GM12874 (cell line): ENCODE results near the gene ZDHHC14.

Source experiments
- CTCF ChIP-seq: IDR thresholded peaks from 2 replicates; pipeline ENCODE4 v1.5.1; 2011; ENCODE audit warnings: low read depth, mild to moderate bottlenecking, control low read depth, low read length, moderate library complexity; ENCODE audit not compliant: insufficient read depth

ZDHHC14 gene

GRCh38 chr6:157554747-157555146, 173.8 kb downstream of the ZDHHC14 start:
- no peak for TF ChIP-seq CTCF

- no peak for TF ChIP-seq CTCF
Measured at GRCh38 chr6:157555455-157556143, 174.6 kb downstream of the ZDHHC14 start.

GRCh38 chr6:157556144-157556645, 175.2 kb downstream of the ZDHHC14 start:
- TF ChIP-seq CTCF, result no peak

GRCh38 chr6:157556671-157557430, 175.9 kb downstream of the ZDHHC14 start:
- no peak for TF ChIP-seq CTCF

- no peak for TF ChIP-seq CTCF
Measured at GRCh38 chr6:157557559-157557958, 176.6 kb downstream of the ZDHHC14 start.

GRCh38 chr6:157558049-157558448, 177.1 kb downstream of the ZDHHC14 start:
- no peak for TF ChIP-seq CTCF

GRCh38 chr6:157558487-157559200, 177.7 kb downstream of the ZDHHC14 start:
- no peak for TF ChIP-seq CTCF
